ENCODE data around the gene PRADC1.

PRADC1 gene

GRCh38 chr2:73253901-73254300 lies 20.9 kb upstream of the PRADC1 start:
- no peak for TF ChIP-seq CTCF (IDR thresholded peaks at IDR 0.05; ENCODE audit: unreplicated experiment in 3 of 3)
- Mint-ChIP-seq H3K9me3 (no peaks in the 10 kb centered on the region), H3K4me3 (no peak overlapping the region), H3K4me1 (no peaks in the 10 kb centered on the region), H3K27me3 (ENCODE audit: low read depth) (no peaks in the 10 kb centered on the region), H3K27ac (no peak overlapping the region), H3K36me3 (ENCODE audit: low read depth) (peaks cover 39% of the 10 kb centered on the region)

- H3K4me1 Mint-ChIP-seq, result no peaks in the 10 kb centered on the region
- H3K27me3 Mint-ChIP-seq (ENCODE audit: low read depth), result no peaks in the 10 kb centered on the region
- no peaks in the 10 kb centered on the region for H3K9me3 Mint-ChIP-seq
- no peak overlapping the region for H3K27ac Mint-ChIP-seq
- TF ChIP-seq CTCF (IDR thresholded peaks at IDR 0.05; ENCODE audit: unreplicated experiment in 3 of 3), result no peak
- no peak overlapping the region for H3K4me3 Mint-ChIP-seq
- peaks cover 43% of the 10 kb centered on the region for H3K36me3 Mint-ChIP-seq (ENCODE audit: low read depth)
These were observed 20.4 kb upstream of the PRADC1 start for GRCh38 chr2:73253400-73253799.

GRCh38 chr2:73252238-73253027 lies 19.4 kb upstream of the PRADC1 start:
- H3K27me3 Mint-ChIP-seq (ENCODE audit: low read depth), result no peaks in the 10 kb centered on the region
- H3K4me1 Mint-ChIP-seq, result no peaks in the 10 kb centered on the region
- H3K36me3 Mint-ChIP-seq (ENCODE audit: low read depth), result peaks cover 51% of the 10 kb centered on the region
- no peak for TF ChIP-seq CTCF (IDR thresholded peaks at IDR 0.05; ENCODE audit: unreplicated experiment in 3 of 3)
- no peak overlapping the region for H3K4me3 Mint-ChIP-seq
- H3K27ac Mint-ChIP-seq, result no peak overlapping the region
- H3K9me3 Mint-ChIP-seq, result no peaks in the 10 kb centered on the region

- Mint-ChIP-seq H3K36me3 (ENCODE audit: low read depth) (peaks cover 64% of the 10 kb centered on the region), H3K9me3 (no peaks in the 10 kb centered on the region), H3K4me1 (no peaks in the 10 kb centered on the region), H3K4me3 (no peak overlapping the region), H3K27me3 (ENCODE audit: low read depth) (no peaks in the 10 kb centered on the region), H3K27ac (no peak overlapping the region)
- no peak for TF ChIP-seq CTCF (IDR thresholded peaks at IDR 0.05; ENCODE audit: unreplicated experiment in 3 of 3)
These were observed 18.1 kb upstream of the PRADC1 start for GRCh38 chr2:73250872-73251846.

- Mint-ChIP-seq H3K4me1 (no peaks in the 10 kb centered on the region), H3K4me3 (no peak overlapping the region), H3K27me3 (ENCODE audit: low read depth) (no peaks in the 10 kb centered on the region), H3K36me3 (ENCODE audit: low read depth) (peaks cover 75% of the 10 kb centered on the region), H3K9me3 (no peaks in the 10 kb centered on the region), H3K27ac (no peak overlapping the region)
- TF ChIP-seq CTCF (IDR thresholded peaks at IDR 0.05; ENCODE audit: unreplicated experiment in 3 of 3), result no peak
These were observed 16.6 kb upstream of the PRADC1 start for GRCh38 chr2:73249636-73250035.
